ENCODE results near the gene ATP9A.

GRCh38 chr20:51641866-51642265, 126.3 kb downstream of the ATP9A start:
- TF ChIP-seq EZH2 (IDR thresholded peaks at IDR 0.05; ENCODE audit: low read length, unreplicated experiment) = no peak
- TF ChIP-seq, protein P1, sequence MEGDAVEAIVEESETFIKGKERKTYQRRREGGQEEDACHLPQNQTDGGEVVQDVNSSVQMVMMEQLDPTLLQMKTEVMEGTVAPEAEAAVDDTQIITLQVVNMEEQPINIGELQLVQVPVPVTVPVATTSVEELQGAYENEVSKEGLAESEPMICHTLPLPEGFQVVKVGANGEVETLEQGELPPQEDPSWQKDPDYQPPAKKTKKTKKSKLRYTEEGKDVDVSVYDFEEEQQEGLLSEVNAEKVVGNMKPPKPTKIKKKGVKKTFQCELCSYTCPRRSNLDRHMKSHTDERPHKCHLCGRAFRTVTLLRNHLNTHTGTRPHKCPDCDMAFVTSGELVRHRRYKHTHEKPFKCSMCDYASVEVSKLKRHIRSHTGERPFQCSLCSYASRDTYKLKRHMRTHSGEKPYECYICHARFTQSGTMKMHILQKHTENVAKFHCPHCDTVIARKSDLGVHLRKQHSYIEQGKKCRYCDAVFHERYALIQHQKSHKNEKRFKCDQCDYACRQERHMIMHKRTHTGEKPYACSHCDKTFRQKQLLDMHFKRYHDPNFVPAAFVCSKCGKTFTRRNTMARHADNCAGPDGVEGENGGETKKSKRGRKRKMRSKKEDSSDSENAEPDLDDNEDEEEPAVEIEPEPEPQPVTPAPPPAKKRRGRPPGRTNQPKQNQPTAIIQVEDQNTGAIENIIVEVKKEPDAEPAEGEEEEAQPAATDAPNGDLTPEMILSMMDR (conservative IDR thresholded peaks at IDR 0.05; ENCODE audit: low read depth, low read length) = no peak
- no peak for TF ChIP-seq EZH2phosphoT487 (IDR thresholded peaks at IDR 0.05; ENCODE audit: borderline replicate concordance, low read length)

Data from PC-3 (cell line).